H1 (cell line): ENCODE measurements around the gene GPC6. TPM values are rescaled to one million over a fixed set of nuclear protein-coding genes. Genes with fewer than 3 reads are reported as not detected.

Experiments used
- ATF2 ChIP-seq: IDR thresholded peaks from 2 replicates; pipeline ENCODE4 v1.6.1; 2012; ENCODE audit warnings: low read length, inconsistent platforms
- BACH1 ChIP-seq: IDR thresholded peaks from 2 replicates; pipeline ENCODE4 v1.6.1; 2012; ENCODE audit warnings: low read length, improper control_type of control experiment
- EP300 ChIP-seq, 2 experiments: IDR thresholded peaks; 1 replicate in 1 of 2; 2 replicates in 1 of 2; pipeline ENCODE4 v1.6.1; 2011 to 2012; ENCODE audit warnings: low read depth in 2 of 2, low read length in 2 of 2, mild to moderate bottlenecking in 2 of 2, borderline replicate concordance in 1 of 2, inconsistent platforms in 1 of 2, moderate library complexity in 1 of 2
- JUND ChIP-seq: IDR thresholded peaks from 2 replicates; pipeline ENCODE4 v1.6.1; 2011; ENCODE audit warnings: mild to moderate bottlenecking, improper control_type of control experiment, low read length
- MAFK ChIP-seq: IDR thresholded peaks from 2 replicates; pipeline ENCODE4 v1.6.1; 2012; ENCODE audit warnings: low read depth, mild to moderate bottlenecking, improper control_type of control experiment, low read length
- POLR2A ChIP-seq, 2 experiments: IDR thresholded peaks; 1 replicate in 1 of 2; 2 replicates in 1 of 2; pipeline ENCODE4 v1.6.1; 2011; ENCODE audit warnings: low read depth in 2 of 2, low read length in 2 of 2, mild to moderate bottlenecking in 2 of 2; ENCODE audit errors: control extremely low read depth in 1 of 2
- SUZ12 ChIP-seq: fragments of 200-600 bp; sonication (generic); IDR thresholded peaks from 2 replicates; pipeline ENCODE4 v1.6.1; 2012; ENCODE audit warnings: mild to moderate bottlenecking, inconsistent platforms, low read length, moderate library complexity, mixed read lengths
- TCF12 ChIP-seq: IDR thresholded peaks from 2 replicates; pipeline ENCODE4 v1.6.1; 2011; ENCODE audit warnings: low read depth, mild to moderate bottlenecking, low read length
- TEAD4 ChIP-seq: IDR thresholded peaks from 2 replicates; pipeline ENCODE4 v1.6.1; 2012; ENCODE audit warnings: low read depth, low read length, inconsistent platforms, mixed read lengths
- polyA plus RNA-seq, 7 experiments: library from polyadenylated mRNA; depleted of rRNA in 3 of 7; stranded (reverse) in 5 of 7; unstranded in 2 of 7; fragments of >200 nt in 5 of 7; fragments of 200-250 nt in 2 of 7; gene quantifications; 1 replicate in 5 of 7; 2 replicates in 1 of 7; 4 replicates in 1 of 7; pipeline versions ENCODE4 v1.2.1 to v1.2.3, GENCODE V29; 2011 to 2013; ENCODE audit warnings: missing spikeins in 2 of 7, mixed read lengths in 2 of 7
- total RNA-seq: library from RNA; stranded (reverse); fragmentation: NEBNext Ultra II Directional; extraction: Animal tissue kit (Norgen Biotek cat#: 25700); gene quantifications from 2 replicates; pipeline ENCODE4 v1.2.1, GENCODE V29; 2021

The GPC6 gene
- total and polyA plus RNA-seq, 2 of the 8 experiments (the other 6 are each of a cell fraction or from before 2014, with no cell fraction given) = 5.4 to 12.0 TPM

GRCh38 chr13:94335761-94336526 is 1109.3 kb downstream of the GPC6 start (continued):
- no peak for TF ChIP-seq ATF2
- TF ChIP-seq SUZ12 = no peak
- TF ChIP-seq TCF12 = no peak
- no peak for TF ChIP-seq BACH1
- TF ChIP-seq POLR2A (IDR thresholded peaks at IDR 0.05; ENCODE audit: control extremely low read depth in 1 of 2, low read depth in 2 of 2, low read length in 2 of 2) = no peak
- TF ChIP-seq MAFK = no peak
- no peak for TF ChIP-seq EP300 (IDR thresholded peaks at IDR 0.05; ENCODE audit: borderline replicate concordance in 1 of 2, low read depth in 2 of 2, low read length in 2 of 2)
- no peak for TF ChIP-seq JUND
- no peak for TF ChIP-seq TEAD4
